ENCODE data around the gene CCDC97. TPM values are rescaled to one million over a fixed set of nuclear protein-coding genes. Genes with fewer than 3 reads are reported as not detected.

Gene CCDC97
- total and polyA plus RNA-seq, 11 donors = 10.0 to 22.2 (median 14.2) TPM

DNA sequence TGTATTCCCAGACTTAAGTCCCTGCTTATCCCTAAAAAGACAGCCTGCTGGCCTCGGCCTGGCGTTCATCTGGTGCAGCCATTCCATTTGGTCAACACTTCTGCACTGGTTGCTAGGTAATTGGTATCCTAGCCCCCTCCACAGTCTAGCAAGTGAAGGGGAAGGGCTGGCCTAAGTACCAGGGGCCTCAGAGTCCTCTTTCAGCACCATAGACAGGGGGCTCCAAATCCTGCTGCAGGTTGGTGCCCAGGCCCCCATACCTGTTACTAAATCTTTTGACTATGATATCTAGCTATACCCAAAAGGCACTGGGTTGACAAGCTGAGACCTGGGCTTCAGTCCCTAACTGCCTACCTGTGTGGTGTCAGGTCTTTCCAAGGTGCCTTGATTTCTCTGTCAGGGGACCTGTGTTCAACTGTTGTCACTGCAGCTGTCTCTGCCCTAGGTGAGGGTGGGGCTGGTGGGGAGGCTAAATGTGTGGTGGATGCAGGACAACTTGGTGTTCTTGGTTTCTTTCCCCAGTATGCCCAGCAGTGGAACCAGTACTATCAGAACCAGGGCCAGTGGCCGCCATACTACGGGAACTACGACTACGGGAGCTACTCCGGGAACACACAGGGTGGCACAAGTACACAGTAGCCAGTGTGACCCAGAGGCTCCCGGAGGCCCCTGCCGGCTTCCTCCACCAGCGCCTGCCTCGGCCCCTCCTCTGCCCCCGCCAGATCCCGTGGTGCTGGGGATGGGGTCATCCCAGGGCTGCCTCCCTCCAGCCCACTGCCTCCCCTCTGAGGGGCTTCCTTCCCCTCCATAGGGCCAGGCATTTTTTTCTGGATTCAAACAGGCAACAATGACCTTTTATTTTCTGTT, 3.8 kb upstream of the CCDC97 start:
- Histone ChIP-seq H3K36me3 (peaks cover 2 to 69% (median 67%) of the 10 kb centered on the region in 9 donors), H3K27ac (peak overlapping the region in 4 of 12 donors; percentile 7 to 98 (median 20)), H3K9me3 (no peaks in the 10 kb centered on the region), H3K4me3 (peak overlapping the region in 1 of 12 donors; percentile 8), H3K4me1 (peaks cover 5 to 81% (median 31%) of the 10 kb centered on the region in 12 donors), H3K27me3 (no peaks in the 10 kb centered on the region)
- DNase-seq (no peak), ATAC-seq (no peak)
- TF ChIP-seq POLR2A (IDR thresholded peaks at IDR 0.05) = no peak
- TF ChIP-seq, protein P1, sequence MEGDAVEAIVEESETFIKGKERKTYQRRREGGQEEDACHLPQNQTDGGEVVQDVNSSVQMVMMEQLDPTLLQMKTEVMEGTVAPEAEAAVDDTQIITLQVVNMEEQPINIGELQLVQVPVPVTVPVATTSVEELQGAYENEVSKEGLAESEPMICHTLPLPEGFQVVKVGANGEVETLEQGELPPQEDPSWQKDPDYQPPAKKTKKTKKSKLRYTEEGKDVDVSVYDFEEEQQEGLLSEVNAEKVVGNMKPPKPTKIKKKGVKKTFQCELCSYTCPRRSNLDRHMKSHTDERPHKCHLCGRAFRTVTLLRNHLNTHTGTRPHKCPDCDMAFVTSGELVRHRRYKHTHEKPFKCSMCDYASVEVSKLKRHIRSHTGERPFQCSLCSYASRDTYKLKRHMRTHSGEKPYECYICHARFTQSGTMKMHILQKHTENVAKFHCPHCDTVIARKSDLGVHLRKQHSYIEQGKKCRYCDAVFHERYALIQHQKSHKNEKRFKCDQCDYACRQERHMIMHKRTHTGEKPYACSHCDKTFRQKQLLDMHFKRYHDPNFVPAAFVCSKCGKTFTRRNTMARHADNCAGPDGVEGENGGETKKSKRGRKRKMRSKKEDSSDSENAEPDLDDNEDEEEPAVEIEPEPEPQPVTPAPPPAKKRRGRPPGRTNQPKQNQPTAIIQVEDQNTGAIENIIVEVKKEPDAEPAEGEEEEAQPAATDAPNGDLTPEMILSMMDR (IDR thresholded peaks at IDR 0.05) = no peak
- WGBS, 4 donors = 74 to 81% (median 77%) methylated on average over 11 to 13 of the region's 13 CpGs
- intact Hi-C loops (cut with DNase I) = loop anchor here in 7 of 10 donors (2.0 to 10.0 kb wide), 10 partner anchors 39 to 329 kb away; partner anchors contain the start of genes DMAC2 (in 2 of the 7) and TGFB1 (in 1 of the 7)

DNA sequence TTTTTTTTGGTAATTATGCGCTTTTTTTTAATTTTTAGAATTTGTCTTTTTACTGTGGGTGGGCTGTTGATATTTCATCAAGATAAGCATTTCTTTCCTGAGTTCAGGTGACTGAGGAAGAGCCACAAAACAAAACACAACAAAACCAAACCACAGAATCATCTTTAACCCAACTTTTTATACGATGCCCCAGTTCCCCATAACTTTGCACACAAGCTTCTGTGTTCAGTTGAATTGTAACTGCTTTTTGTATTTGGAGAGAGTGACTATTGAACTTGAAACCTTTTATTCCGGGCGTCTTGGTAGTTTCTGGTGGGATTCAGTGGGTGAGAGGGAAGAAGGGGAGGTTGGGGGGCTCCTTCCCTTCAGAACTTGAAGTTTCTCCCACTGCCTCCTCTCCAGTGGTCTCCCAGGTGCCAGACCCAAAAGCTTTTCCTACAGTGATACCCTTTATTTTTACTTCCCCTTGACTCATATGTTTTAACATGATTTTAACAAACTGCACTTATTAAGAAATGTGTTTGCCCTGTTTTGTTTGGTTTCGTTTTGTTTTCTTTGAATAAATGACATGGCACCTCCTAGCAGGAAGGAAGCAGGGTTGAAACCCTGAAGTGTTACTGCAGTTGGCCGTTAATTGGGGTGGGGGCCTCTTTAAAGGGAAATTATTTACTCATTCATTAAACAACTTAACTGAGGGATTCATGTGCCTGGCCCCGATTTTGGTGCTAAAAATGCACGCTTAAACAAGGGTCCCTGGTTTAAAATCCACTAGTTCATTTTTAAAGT, 2.7 kb upstream of the CCDC97 start:
- Histone ChIP-seq H3K27me3 (no peaks in the 10 kb centered on the region), H3K36me3 (peaks cover 2 to 62% (median 59%) of the 10 kb centered on the region in 9 donors), H3K4me1 (peaks cover 6 to 81% (median 38%) of the 10 kb centered on the region in 12 donors), H3K27ac (peak overlapping the region in 9 of 12 donors; percentile 90 to 99 (median 96)), H3K4me3 (peak overlapping the region in 1 of 12 donors; percentile 15), H3K9me3 (no peaks in the 10 kb centered on the region)
- intact Hi-C loops (cut with DNase I) = loop anchor here in 7 of 10 donors (2.0 to 10.0 kb wide), 10 partner anchors 40 to 330 kb away; partner anchors contain the start of genes DMAC2 (in 2 of the 7) and TGFB1 (in 1 of the 7)
- no peak for TF ChIP-seq POLR2A (IDR thresholded peaks at IDR 0.05)
- TF ChIP-seq, protein P1 (IDR thresholded peaks at IDR 0.05) = no peak
- ATAC-seq = no peak
- DNase-seq = no peak
- WGBS, 4 donors = 65 to 72% (median 69%) methylated on average over 8 of the region's 8 CpGs

DNA sequence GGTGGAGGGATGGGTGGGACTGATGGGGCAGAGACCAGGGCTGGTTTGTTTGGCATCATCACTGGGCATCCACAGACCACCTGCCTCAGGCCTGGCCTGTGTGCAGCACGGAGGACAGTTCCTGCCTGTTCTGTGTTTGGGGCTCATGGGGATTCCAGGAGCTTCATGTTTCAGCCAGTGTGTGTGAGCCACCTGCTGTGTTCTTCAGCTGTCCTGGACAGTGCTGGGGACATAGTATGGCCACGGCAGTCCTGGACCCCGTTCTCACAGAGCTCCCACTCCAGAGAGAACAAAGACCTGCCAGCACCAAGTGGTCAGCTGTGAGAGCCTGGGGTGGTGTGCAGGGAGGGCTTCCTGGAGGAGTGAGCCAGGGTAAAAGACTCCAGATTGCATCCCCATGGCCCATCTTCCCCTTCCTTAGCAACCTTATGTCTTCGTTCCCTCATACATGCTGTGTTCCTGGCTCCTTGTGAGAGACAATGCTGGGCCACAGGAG, 2.0 kb upstream of the CCDC97 start:
- TF ChIP-seq, protein P1 (IDR thresholded peaks at IDR 0.05) = no peak
- no peak for TF ChIP-seq POLR2A (IDR thresholded peaks at IDR 0.05)
- Histone ChIP-seq H3K4me1 (peaks cover 6 to 78% (median 38%) of the 10 kb centered on the region in 12 donors), H3K27ac (peak overlapping the region in 10 of 12 donors; percentile 90 to 99 (median 96)), H3K9me3 (no peaks in the 10 kb centered on the region), H3K36me3 (peaks cover 2 to 62% (median 59%) of the 10 kb centered on the region in 9 donors), H3K4me3 (peak overlapping the region in 1 of 12 donors; percentile 15), H3K27me3 (no peaks in the 10 kb centered on the region)
- WGBS, 4 donors = 26 to 34% (median 33%) methylated on average over 4 of the region's 4 CpGs
- DNase-seq (no peak), ATAC-seq (peak in 2 of 4 donors; percentile 1 to 3)
- intact Hi-C loops (cut with DNase I) = loop anchor here (1.0 to 10.0 kb wide), 13 partner anchors 41 to 331 kb away; partner anchors contain the start of genes DMAC2 (in 2 of the 10), HNRNPUL1 (in 1 of the 10) and TGFB1 (in 1 of the 10)

Data from heart left ventricle (tissue), 16 donors.